Measurements from ENCODE around the gene VPS13C.

GRCh38 chr15:62106096-62106495, 45.8 kb upstream of the VPS13C start:
- TF ChIP-seq POLR2AphosphoS5 (IDR thresholded peaks at IDR 0.05; ENCODE audit: low read depth, low read length), result no peak
- no peak for TF ChIP-seq SIN3A (IDR thresholded peaks at IDR 0.05; ENCODE audit: low read depth)
